B cell (primary cell): ENCODE results near the gene NFATC1. TPM values are rescaled to one million over a fixed set of nuclear protein-coding genes. Genes with fewer than 3 reads are reported as not detected.

Source experiments
- ATAC-seq: fragments of 200-7000 bp; cut with Tn5 transposase; one replicate; pipeline ENCODE4 v1.10.0; 2021; ENCODE audit warnings: low read depth, mild to moderate bottlenecking, moderate number of reproducible peaks, moderate library complexity
- CTCF ChIA-PET: fragments of 350-600 bp; sonication (Branson Sonifier 250); formaldehyde crosslinking; loops from one replicate; lab custom pipeline; 2021; ENCODE audit warnings: antibody characterized with exemption, inconsistent platforms; lab: Charles Lee
- POLR2A ChIA-PET: fragments of 350-600 bp; sonication (Branson Sonifier 250); formaldehyde crosslinking; loops from one replicate; lab custom pipeline; 2021; ENCODE audit warnings: antibody characterized with exemption; lab: Charles Lee
- DNase-seq: peaks from one replicate; pipeline ENCODE4 v3.0.0; 2013
- H2AFZ ChIP-seq: 2 replicates; pipeline ENCODE4 v1.6.1; 2012; ENCODE audit warnings: mild to moderate bottlenecking, low read depth, low read length; ENCODE audit not compliant: insufficient read depth, poor library complexity, severe bottlenecking
- H3K27ac ChIP-seq, 2 donors: 1 replicate in 1 of 2; 2 replicates in 1 of 2; pipeline ENCODE4 v1.5.1; 2012 to 2013; ENCODE audit warnings: low read length in 2 of 2, mild to moderate bottlenecking in 2 of 2, moderate library complexity in 1 of 2
- H3K27me3 ChIP-seq, 4 experiments: fragments of 200-600 bp in 1 of 4; sonication (generic) in 1 of 4; replicated peaks in 1 of 4; 1 replicate in 2 of 4; 2 replicates in 2 of 4; pipeline versions ENCODE4 v1.6.1 to v1.7.0; 2013 to 2016; ENCODE audit warnings: low read length in 3 of 4, mild to moderate bottlenecking in 2 of 4, mixed read lengths in 1 of 4, moderate library complexity in 1 of 4; ENCODE audit not compliant: insufficient read depth in 4 of 4, control insufficient read depth in 3 of 4; ENCODE audit errors: control extremely low read depth in 1 of 4
- H3K36me3 ChIP-seq, 2 experiments: replicated peaks in 1 of 2; 1 replicate in 1 of 2; 2 replicates in 1 of 2; pipeline versions ENCODE4 v1.6.1 to v1.7.1; 2013; ENCODE audit warnings: low read length in 1 of 2; ENCODE audit not compliant: insufficient read depth in 2 of 2, control insufficient read depth in 1 of 2; ENCODE audit errors: control extremely low read depth in 1 of 2, extremely low read depth in 1 of 2
- H3K4me1 ChIP-seq, 2 donors: fragments of 200-600 bp in 1 of 2; sonication (generic) in 1 of 2; 1 replicate in 1 of 2; 2 replicates in 1 of 2; pipeline versions ENCODE4 v1.5.1 to v1.6.1; 2013 to 2017; ENCODE audit warnings: low read length in 2 of 2; ENCODE audit not compliant: control insufficient read depth in 2 of 2, insufficient read depth in 2 of 2
- H3K4me2 ChIP-seq: replicated peaks from 2 replicates; pipeline ENCODE3; 2012; ENCODE audit warnings: mild to moderate bottlenecking, low read depth, low read length; ENCODE audit not compliant: poor library complexity, severe bottlenecking
- H3K4me3 ChIP-seq, 5 experiments: fragments of 200-600 bp in 1 of 5; sonication (generic) in 1 of 5; 1 replicate in 3 of 5; 2 replicates in 2 of 5; pipeline versions ENCODE4 v1.5.1 to v1.7.0; 2011 to 2016; ENCODE audit warnings: low read length in 4 of 5, mild to moderate bottlenecking in 4 of 5, low read depth in 2 of 5, control low read depth in 1 of 5, moderate library complexity in 1 of 5; ENCODE audit not compliant: insufficient read depth in 1 of 5; ENCODE audit errors: control extremely low read depth in 1 of 5, extremely low read depth in 1 of 5
- H3K79me2 ChIP-seq: fragments of 200-600 bp; sonication (generic); one replicate; pipeline ENCODE4 v1.6.0; 2016; ENCODE audit warnings: low read length; ENCODE audit not compliant: control insufficient read depth, insufficient read depth
- H3K9ac ChIP-seq: fragments of 200-600 bp; sonication (generic); 2 replicates; pipeline ENCODE4 v1.6.1; 2017; ENCODE audit warnings: mild to moderate bottlenecking, low read length, moderate library complexity
- H3K9me3 ChIP-seq, 3 donors: one replicate each; pipeline versions ENCODE4 v1.6.1 to v1.7.1; 2013; ENCODE audit warnings: low read length in 2 of 3; ENCODE audit not compliant: control insufficient read depth in 2 of 3, insufficient read depth in 1 of 3; ENCODE audit errors: control extremely low read depth in 1 of 3
- H4K20me1 ChIP-seq: 2 replicates; pipeline ENCODE4 v1.6.0; 2012; ENCODE audit warnings: mild to moderate bottlenecking, low read length; ENCODE audit not compliant: insufficient read depth, control insufficient read depth, poor library complexity, severe bottlenecking
- H3K27ac Mint-ChIP-seq: one replicate; pipeline ENCODE4 v1.8.0; 2021; ENCODE audit warnings: mixed read lengths
- H3K27me3 Mint-ChIP-seq: one replicate; pipeline ENCODE4 v1.8.0; 2021; ENCODE audit warnings: mixed read lengths
- H3K4me1 Mint-ChIP-seq: one replicate; pipeline ENCODE4 v1.8.0; 2021; ENCODE audit warnings: mixed read lengths
- H3K4me3 Mint-ChIP-seq: one replicate; pipeline ENCODE4 v1.8.0; 2021; ENCODE audit warnings: mixed read lengths
- H3K9me3 Mint-ChIP-seq: one replicate; pipeline ENCODE4 v1.8.0; 2022; ENCODE audit warnings: mixed read lengths; ENCODE audit not compliant: insufficient read depth
- EZH2 ChIP-seq: IDR thresholded peaks from 2 replicates; pipeline ENCODE4 v1.6.1; 2012; ENCODE audit warnings: borderline replicate concordance, low read depth, mild to moderate bottlenecking, moderate library complexity, low read length; ENCODE audit not compliant: insufficient read depth, poor library complexity, severe bottlenecking
- WGBS: methylation state at CpG from one replicate; pipeline ENCODE4 v1.1.5; 2013; ENCODE audit warnings: missing lambda C conversion rate; ENCODE audit not compliant: insufficient coverage; 5-methylcytosine and 5-hydroxymethylcytosine counted together
- intact Hi-C: fragments of 100-400 bp; cut with micrococcal nuclease; formaldehyde crosslinking; loops from one replicate; pipeline ENCODE4 v1.10.0; 2022
- polyA plus RNA-seq: library from polyadenylated mRNA; depleted of rRNA; stranded (reverse); fragments of >200 nt; gene quantifications from 2 replicates; pipeline ENCODE4 v1.2.3, GENCODE V29; 2012
- total RNA-seq, 2 donors: library from RNA; stranded (reverse); fragments of 120-200 nt in 1 of 2; gene quantifications; 1 replicate in 1 of 2; 2 replicates in 1 of 2; pipeline versions ENCODE4 v1.2.3 to v1.2.4, GENCODE V29; 2013 to 2022
- TF ChIP-seq, protein P1 (sequence below): fragments of 200-600 bp; IDR thresholded peaks from one replicate; pipeline ENCODE4 v1.8.0; 2022; ENCODE audit warnings: antibody characterized with exemption, mild to moderate bottlenecking

Gene NFATC1
- total and polyA plus RNA-seq, 2 donors (not counting 1 experiment from before 2014, with no cell fraction given): 32.2 to 108 TPM

DNA sequence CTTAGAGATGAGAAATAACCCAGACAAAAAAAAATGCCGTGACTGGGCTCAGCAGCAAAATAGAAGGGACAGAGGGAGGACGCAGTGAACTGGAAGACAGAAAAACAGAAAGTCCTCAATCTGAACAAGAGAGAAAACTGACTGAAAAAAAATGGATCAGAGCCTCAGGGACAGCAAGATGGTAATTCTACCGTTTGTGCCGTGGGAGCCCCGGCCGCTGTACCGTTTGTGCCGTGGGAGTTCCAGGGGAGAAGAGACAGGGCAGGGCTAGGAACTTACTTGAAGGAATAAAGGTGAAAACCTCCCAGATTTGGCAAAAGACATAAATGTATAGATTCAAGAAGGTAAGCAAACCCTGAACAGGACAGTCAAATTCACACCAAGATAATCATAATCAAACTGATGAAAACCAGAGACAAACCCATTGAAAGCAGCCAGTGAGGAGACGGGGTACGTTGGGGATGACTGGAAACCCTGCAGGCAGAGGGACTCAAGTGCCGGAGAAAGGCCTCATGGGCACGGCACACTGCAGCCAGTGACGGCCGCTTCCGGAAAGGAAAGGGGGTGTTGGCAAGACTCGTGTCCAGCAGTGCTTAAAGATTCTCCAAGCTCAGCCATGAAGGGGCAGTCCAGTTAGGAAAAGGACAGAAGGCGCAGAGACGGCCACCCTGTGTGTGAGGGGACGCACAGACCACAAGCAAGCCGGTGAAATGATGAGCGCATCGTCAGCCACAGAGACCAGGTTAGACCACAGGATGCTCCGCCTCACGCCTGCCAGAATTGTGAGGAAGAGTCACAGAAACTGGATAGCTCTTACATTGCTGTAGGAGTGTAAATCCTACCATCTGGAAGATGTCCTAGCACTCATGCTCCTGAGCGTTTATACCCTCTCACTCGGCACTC is 40.0 kb upstream of the NFATC1 start:
- TF ChIP-seq, protein P1, sequence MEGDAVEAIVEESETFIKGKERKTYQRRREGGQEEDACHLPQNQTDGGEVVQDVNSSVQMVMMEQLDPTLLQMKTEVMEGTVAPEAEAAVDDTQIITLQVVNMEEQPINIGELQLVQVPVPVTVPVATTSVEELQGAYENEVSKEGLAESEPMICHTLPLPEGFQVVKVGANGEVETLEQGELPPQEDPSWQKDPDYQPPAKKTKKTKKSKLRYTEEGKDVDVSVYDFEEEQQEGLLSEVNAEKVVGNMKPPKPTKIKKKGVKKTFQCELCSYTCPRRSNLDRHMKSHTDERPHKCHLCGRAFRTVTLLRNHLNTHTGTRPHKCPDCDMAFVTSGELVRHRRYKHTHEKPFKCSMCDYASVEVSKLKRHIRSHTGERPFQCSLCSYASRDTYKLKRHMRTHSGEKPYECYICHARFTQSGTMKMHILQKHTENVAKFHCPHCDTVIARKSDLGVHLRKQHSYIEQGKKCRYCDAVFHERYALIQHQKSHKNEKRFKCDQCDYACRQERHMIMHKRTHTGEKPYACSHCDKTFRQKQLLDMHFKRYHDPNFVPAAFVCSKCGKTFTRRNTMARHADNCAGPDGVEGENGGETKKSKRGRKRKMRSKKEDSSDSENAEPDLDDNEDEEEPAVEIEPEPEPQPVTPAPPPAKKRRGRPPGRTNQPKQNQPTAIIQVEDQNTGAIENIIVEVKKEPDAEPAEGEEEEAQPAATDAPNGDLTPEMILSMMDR: no peak
- no peak for TF ChIP-seq EZH2
- Histone ChIP-seq H3K79me2 (no peaks in the 10 kb centered on the region), H4K20me1 (no peaks in the 10 kb centered on the region), H3K9ac (no peak overlapping the region), H3K4me1 (peaks cover 0 to 9% of the 10 kb centered on the region in 2 donors), H3K4me2 (no peak overlapping the region), H3K27me3 (no peaks in the 10 kb centered on the region), H3K9me3 (no peaks in the 10 kb centered on the region), H3K27ac (no peak overlapping the region), H3K36me3 (peaks cover 0 to 17% of the 10 kb centered on the region in 2 experiments), H3K4me3 (no peak overlapping the region), H2AFZ (no peak overlapping the region)
- Mint-ChIP-seq H3K27ac (no peak overlapping the region), H3K4me1 (peaks cover 15% of the 10 kb centered on the region), H3K27me3 (no peaks in the 10 kb centered on the region), H3K4me3 (no peak overlapping the region), H3K9me3 (no peaks in the 10 kb centered on the region)
- POLR2A ChIA-PET: no interaction called here
- no peak for DNase-seq
- 77% methylated on average over 26 of the region's 26 CpGs for WGBS
- CTCF ChIA-PET: no interaction called here
- intact Hi-C loops: no loop called here
- ATAC-seq: no peak

DNA sequence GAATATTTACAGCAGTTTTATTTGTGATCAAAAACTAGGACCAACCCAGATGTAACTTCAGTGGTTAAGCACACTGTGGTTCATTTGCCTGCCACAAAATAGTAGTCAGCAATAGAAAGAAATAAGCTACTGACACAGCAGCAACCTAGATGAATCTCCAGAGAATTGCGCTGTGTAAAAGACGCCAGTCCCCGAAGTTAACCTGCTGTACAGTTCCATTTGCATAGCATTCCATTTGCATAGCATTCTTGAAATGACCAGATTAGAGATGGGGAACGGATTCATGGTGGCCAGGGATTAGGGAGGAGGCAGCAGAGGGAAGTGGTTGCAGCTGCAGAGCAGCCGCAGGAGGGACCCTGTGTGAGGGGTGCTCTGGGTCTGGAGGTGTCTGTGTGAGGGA is 39.3 kb upstream of the NFATC1 start:
- no peak for TF ChIP-seq EZH2
- TF ChIP-seq, protein P1: no peak
- DNase-seq: no peak
- H3K27ac Mint-ChIP-seq: no peak overlapping the region
- no peaks in the 10 kb centered on the region for H3K27me3 Mint-ChIP-seq
- H3K4me3 Mint-ChIP-seq: no peak overlapping the region
- no peak for ATAC-seq
- no peaks in the 10 kb centered on the region for H3K9me3 ChIP-seq
- no peaks in the 10 kb centered on the region for H4K20me1 ChIP-seq
- intact Hi-C loops: no loop called here
- peaks cover 0 to 9% of the 10 kb centered on the region in 2 donors for H3K4me1 ChIP-seq
- no peaks in the 10 kb centered on the region for H3K9me3 Mint-ChIP-seq
- no peak overlapping the region for H3K27ac ChIP-seq
- no peak overlapping the region for H3K9ac ChIP-seq
- POLR2A ChIA-PET: no interaction called here
- H2AFZ ChIP-seq: no peak overlapping the region
- peaks cover 15% of the 10 kb centered on the region for H3K4me1 Mint-ChIP-seq
- H3K79me2 ChIP-seq: no peaks in the 10 kb centered on the region
- WGBS: 51% methylated on average over 4 of the region's 5 CpGs
- no peaks in the 10 kb centered on the region for H3K27me3 ChIP-seq
- H3K36me3 ChIP-seq: peaks cover 0 to 23% of the 10 kb centered on the region in 2 experiments
- no peak overlapping the region for H3K4me3 ChIP-seq
- CTCF ChIA-PET: no interaction called here
- H3K4me2 ChIP-seq: no peak overlapping the region
